K562 (cell line): Measurements from ENCODE around the gene CTSL. TPM values are rescaled to one million over a fixed set of nuclear protein-coding genes. Genes with fewer than 3 reads are reported as not detected.

Source experiments
- CLOCK ChIP-seq: fragments of 250-450 bp; sonication (Bioruptor Pico); IDR thresholded peaks from 2 replicates; pipeline ENCODE4 v1.4.0; 2020; ENCODE audit warnings: mild to moderate bottlenecking, moderate library complexity, borderline replicate concordance
- GTF3C2 ChIP-seq: IDR thresholded peaks from 3 replicates; pipeline ENCODE4 v1.6.1; 2011; ENCODE audit warnings: borderline replicate concordance, mild to moderate bottlenecking, moderate library complexity; ENCODE audit not compliant: insufficient read length; ENCODE audit errors: extremely low read depth
- HLTF ChIP-seq: fragments of 450-650 bp; IDR thresholded peaks from 2 replicates; pipeline ENCODE4 v1.6.1; 2016
- MXI1 ChIP-seq: IDR thresholded peaks from 2 replicates; pipeline ENCODE4 v1.6.1; 2011; ENCODE audit warnings: low read depth, mild to moderate bottlenecking, improper control_type of control experiment, low read length
- PBX2 ChIP-seq, 2 experiments: IDR thresholded peaks in 1 of 2; conservative IDR thresholded peaks in 1 of 2; 2 replicates each; pipeline ENCODE4 v1.6.1; 2016; ENCODE audit warnings: low read depth in 2 of 2, mild to moderate bottlenecking in 1 of 2, missing compliant biosample characterization in 1 of 2, missing genetic modification characterization in 1 of 2, moderate library complexity in 1 of 2
- RNF219 ChIP-seq: fragments of 250-450 bp; sonication (Bioruptor Pico); IDR thresholded peaks from 2 replicates; pipeline ENCODE4 v1.5.0; 2022; ENCODE audit warnings: mild to moderate bottlenecking
- SMARCB1 ChIP-seq: IDR thresholded peaks from 2 replicates; pipeline ENCODE4 v1.6.1; 2011; ENCODE audit warnings: improper control_type of control experiment, low read depth; ENCODE audit not compliant: insufficient read length
- TAF7 ChIP-seq: fragments of 450-650 bp; IDR thresholded peaks from 2 replicates; pipeline ENCODE4 v1.6.1; 2016; ENCODE audit warnings: missing genetic modification characterization, missing compliant biosample characterization
- polyA plus RNA-seq, 8 experiments: library from polyadenylated mRNA; depleted of rRNA in 4 of 8; stranded (reverse) in 5 of 8; unstranded in 3 of 8; fragments of >200 nt; fragmentation: Nextera tagmentation in 2 of 8; fragmentation: Illumina TruSeq in 1 of 8; extraction: Ambion mirVana in 2 of 8; extraction: Trizol in 1 of 8; gene quantifications; 2 replicates each; pipeline versions ENCODE4 v1.2.1 to v1.2.3, GENCODE V29; 2011 to 2014; ENCODE audit warnings: inconsistent platforms in 1 of 8, missing spikeins in 1 of 8
- total RNA-seq, 7 experiments: library from RNA; depleted of rRNA in 6 of 7; stranded (reverse); fragments of >200 nt in 6 of 7; fragmentation: Illumina TruSeq in 2 of 7; extraction: Trizol in 2 of 7; gene quantifications; 2 replicates each; pipeline versions ENCODE4 v1.2.1 to v1.2.3, GENCODE V29; 2011 to 2021; ENCODE audit warnings: low replicate concordance in 1 of 7
- TF ChIP-seq, protein P1 (sequence below): fragments of 450-650 bp; IDR thresholded peaks from 2 replicates; pipeline ENCODE4 v1.7.1; 2018; ENCODE audit warnings: mild to moderate bottlenecking, low read depth; ENCODE audit not compliant: partially characterized antibody
- TF ChIP-seq, protein P2 (sequence below): IDR thresholded peaks from 2 replicates; pipeline ENCODE4 v1.6.1; 2011; ENCODE audit warnings: borderline replicate concordance, low read depth, mild to moderate bottlenecking, moderate library complexity, low read length; ENCODE audit not compliant: insufficient read depth, poor library complexity, severe bottlenecking

The CTSL gene
- total and polyA plus RNA-seq, 9 of the 15 experiments (the other 6 are each of a cell fraction or from before 2014, with no cell fraction given) = 55.9 to 165 (median 93.7) TPM

- no peak for TF ChIP-seq CLOCK (CRISPR knock-in tag)
- TF ChIP-seq, protein P1, sequence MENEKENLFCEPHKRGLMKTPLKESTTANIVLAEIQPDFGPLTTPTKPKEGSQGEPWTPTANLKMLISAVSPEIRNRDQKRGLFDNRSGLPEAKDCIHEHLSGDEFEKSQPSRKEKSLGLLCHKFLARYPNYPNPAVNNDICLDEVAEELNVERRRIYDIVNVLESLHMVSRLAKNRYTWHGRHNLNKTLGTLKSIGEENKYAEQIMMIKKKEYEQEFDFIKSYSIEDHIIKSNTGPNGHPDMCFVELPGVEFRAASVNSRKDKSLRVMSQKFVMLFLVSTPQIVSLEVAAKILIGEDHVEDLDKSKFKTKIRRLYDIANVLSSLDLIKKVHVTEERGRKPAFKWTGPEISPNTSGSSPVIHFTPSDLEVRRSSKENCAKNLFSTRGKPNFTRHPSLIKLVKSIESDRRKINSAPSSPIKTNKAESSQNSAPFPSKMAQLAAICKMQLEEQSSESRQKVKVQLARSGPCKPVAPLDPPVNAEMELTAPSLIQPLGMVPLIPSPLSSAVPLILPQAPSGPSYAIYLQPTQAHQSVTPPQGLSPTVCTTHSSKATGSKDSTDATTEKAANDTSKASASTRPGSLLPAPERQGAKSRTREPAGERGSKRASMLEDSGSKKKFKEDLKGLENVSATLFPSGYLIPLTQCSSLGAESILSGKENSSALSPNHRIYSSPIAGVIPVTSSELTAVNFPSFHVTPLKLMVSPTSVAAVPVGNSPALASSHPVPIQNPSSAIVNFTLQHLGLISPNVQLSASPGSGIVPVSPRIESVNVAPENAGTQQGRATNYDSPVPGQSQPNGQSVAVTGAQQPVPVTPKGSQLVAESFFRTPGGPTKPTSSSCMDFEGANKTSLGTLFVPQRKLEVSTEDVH = no peak
- TF ChIP-seq HLTF = no peak
- TF ChIP-seq, protein P2, sequence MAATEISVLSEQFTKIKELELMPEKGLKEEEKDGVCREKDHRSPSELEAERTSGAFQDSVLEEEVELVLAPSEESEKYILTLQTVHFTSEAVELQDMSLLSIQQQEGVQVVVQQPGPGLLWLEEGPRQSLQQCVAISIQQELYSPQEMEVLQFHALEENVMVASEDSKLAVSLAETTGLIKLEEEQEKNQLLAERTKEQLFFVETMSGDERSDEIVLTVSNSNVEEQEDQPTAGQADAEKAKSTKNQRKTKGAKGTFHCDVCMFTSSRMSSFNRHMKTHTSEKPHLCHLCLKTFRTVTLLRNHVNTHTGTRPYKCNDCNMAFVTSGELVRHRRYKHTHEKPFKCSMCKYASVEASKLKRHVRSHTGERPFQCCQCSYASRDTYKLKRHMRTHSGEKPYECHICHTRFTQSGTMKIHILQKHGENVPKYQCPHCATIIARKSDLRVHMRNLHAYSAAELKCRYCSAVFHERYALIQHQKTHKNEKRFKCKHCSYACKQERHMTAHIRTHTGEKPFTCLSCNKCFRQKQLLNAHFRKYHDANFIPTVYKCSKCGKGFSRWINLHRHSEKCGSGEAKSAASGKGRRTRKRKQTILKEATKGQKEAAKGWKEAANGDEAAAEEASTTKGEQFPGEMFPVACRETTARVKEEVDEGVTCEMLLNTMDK = no peak
- TF ChIP-seq PBX2 (CRISPR knock-in tag; IDR thresholded peaks at IDR 0.05; ENCODE audit: low read depth) = no peak
- TF ChIP-seq PBX2 (tag; conservative IDR thresholded peaks at IDR 0.05; ENCODE audit: low read depth) = peak; percentile 70
- no peak for TF ChIP-seq RNF219 (CRISPR knock-in tag)
- TF ChIP-seq TAF7 (tag) = no peak
- no peak for TF ChIP-seq SMARCB1
- TF ChIP-seq MXI1 = no peak
- no peak for TF ChIP-seq GTF3C2
Observed at GRCh38 chr9:87714819-87715218, 11.1 kb upstream of the CTSL start (continued).
